ENCODE measurements around the gene PTPN12.

DNA sequence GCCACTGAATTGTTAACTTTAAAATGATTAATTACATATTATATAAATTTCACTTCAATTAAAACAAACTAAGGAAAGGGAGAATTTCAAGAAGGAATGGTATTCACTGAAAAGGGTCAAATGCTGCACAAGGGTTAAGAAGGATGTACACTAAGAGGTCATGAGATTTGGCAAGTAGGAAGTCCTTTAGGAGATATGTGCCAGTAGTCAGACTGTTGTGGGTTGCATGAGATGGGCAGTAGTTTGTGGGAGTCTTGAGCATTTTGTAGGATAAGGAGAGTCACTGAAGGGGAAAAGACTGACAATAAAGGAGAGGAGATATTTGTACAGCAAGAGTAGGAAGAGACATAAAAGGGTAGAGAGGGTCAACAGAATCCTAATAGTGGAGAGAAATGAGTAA lies 12.4 kb upstream of the PTPN12 start:
- TF ChIP-seq CTCF (conservative IDR thresholded peaks at IDR 0.05; ENCODE audit: low read depth, low read length) (no peak), RAD21 (IDR thresholded peaks at IDR 0.05; ENCODE audit: low read length) (no peak), POLR2A (IDR thresholded peaks at IDR 0.05; ENCODE audit: low read depth, low read length) (no peak), MXI1 (IDR thresholded peaks at IDR 0.05; ENCODE audit: borderline replicate concordance, low read depth, low read length) (no peak), CEBPB (IDR thresholded peaks at IDR 0.05; ENCODE audit: low read depth, low read length) (no peak), RFX5 (IDR thresholded peaks at IDR 0.05; ENCODE audit: low read depth, low read length) (no peak), MAFK (IDR thresholded peaks at IDR 0.05; ENCODE audit: low read depth, low read length) (no peak), MAZ (IDR thresholded peaks at IDR 0.05; ENCODE audit: borderline replicate concordance, low read depth, low read length) (no peak), RCOR1 (IDR thresholded peaks at IDR 0.05; ENCODE audit: insufficient replicate concordance, low read length) (no peak)
- TF ChIP-seq, protein P1, sequence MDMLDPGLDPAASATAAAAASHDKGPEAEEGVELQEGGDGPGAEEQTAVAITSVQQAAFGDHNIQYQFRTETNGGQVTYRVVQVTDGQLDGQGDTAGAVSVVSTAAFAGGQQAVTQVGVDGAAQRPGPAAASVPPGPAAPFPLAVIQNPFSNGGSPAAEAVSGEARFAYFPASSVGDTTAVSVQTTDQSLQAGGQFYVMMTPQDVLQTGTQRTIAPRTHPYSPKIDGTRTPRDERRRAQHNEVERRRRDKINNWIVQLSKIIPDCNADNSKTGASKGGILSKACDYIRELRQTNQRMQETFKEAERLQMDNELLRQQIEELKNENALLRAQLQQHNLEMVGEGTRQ (IDR thresholded peaks at IDR 0.05; ENCODE audit: low read depth, low read length): no peak
- TF ChIP-seq, protein P2, sequence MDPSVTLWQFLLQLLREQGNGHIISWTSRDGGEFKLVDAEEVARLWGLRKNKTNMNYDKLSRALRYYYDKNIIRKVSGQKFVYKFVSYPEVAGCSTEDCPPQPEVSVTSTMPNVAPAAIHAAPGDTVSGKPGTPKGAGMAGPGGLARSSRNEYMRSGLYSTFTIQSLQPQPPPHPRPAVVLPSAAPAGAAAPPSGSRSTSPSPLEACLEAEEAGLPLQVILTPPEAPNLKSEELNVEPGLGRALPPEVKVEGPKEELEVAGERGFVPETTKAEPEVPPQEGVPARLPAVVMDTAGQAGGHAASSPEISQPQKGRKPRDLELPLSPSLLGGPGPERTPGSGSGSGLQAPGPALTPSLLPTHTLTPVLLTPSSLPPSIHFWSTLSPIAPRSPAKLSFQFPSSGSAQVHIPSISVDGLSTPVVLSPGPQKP (IDR thresholded peaks at IDR 0.05; ENCODE audit: borderline replicate concordance, low read depth, low read length): no peak

Data from IMR-90 (cell line).